ENCODE results near the gene TDRD9. TPM values are rescaled to one million over a fixed set of nuclear protein-coding genes. Genes with fewer than 3 reads are reported as not detected.

The TDRD9 gene
- polyA plus RNA-seq, 4 donors, result 0.27 to 0.89 (median 0.45) TPM

DNA sequence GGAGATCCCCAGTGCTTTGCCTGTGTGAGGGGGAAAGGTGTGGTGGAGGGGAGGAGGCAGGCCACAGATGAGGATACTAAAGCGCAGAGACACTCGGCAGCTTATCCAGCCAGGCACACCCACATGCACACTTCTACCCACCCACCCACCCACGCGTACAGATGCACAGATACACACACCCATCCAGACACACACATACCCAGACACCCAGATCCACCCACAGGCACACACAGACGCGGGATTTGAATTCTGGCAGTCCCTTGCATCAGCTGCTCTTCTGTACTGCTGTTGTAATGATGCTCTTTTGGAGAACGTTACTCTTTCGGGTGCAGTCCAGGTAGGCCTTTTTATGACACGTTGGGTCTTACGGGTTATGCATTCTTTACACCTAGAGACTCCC, 69.8 kb downstream of the TDRD9 start:
- Histone ChIP-seq H3K27ac (ENCODE audit: low read depth in 1 of 3, low read length in 2 of 3) (no peak overlapping the region), H3K4me1 (ENCODE audit: control insufficient read depth in 3 of 3, insufficient read depth in 2 of 3, low read depth in 1 of 3, low read length in 2 of 3) (no peaks in the 10 kb centered on the region), H3K4me3 (ENCODE audit: low read depth in 1 of 3, low read length in 3 of 3) (no peak overlapping the region), H3K27me3 (ENCODE audit: control insufficient read depth in 3 of 3, insufficient read depth in 3 of 3, low read length in 3 of 3) (peaks cover 0 to 6% (median 4%) of the 10 kb centered on the region in 3 donors), H3K9me3 (ENCODE audit: control insufficient read depth in 2 of 2, insufficient read depth in 1 of 2, low read depth in 1 of 2, low read length in 1 of 2) (no peaks in the 10 kb centered on the region), H3K36me3 (ENCODE audit: control insufficient read depth in 3 of 3, insufficient read depth in 2 of 3, low read depth in 1 of 3, low read length in 3 of 3) (no peaks in the 10 kb centered on the region)
- FAIRE-seq, result no peak
- WGBS, 3 donors, result 76 to 85% (median 85%) methylated on average over 7 to 10 of the region's 10 CpGs
- DNase-seq, result no peak

DNA sequence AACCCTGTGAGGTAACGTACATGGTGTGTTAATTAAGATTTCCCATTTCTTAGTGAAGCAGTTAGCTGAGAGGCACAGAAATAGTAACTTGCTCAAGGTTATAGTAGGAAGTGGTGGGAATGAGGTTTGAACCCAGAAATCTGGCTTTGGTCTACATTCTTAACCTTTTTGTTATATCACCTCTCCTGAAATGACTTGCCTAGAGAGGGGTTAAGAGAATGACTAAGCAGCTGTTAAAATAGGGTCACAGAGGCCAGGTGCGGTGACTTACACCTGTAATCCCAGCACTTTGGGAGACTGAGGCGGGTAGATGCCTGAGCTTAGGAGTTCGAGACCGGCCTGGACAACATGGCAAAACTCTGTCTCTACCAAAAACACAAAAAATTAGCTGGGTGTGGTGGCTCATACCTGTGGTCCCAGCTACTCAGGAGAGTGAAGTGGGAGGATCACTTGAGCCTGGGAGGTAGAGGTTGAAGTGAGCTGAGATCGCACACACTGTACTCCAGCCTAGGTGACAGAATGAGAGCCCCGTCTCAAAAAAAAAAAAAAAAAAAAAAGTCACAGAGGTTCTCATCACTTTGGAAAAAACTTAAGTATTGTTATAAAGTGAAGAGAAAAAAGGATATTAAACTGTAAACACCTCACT, 71.7 kb downstream of the TDRD9 start:
- Histone ChIP-seq H3K4me3 (ENCODE audit: low read depth in 1 of 3, low read length in 3 of 3) (no peak overlapping the region), H3K27me3 (ENCODE audit: control insufficient read depth in 3 of 3, insufficient read depth in 3 of 3, low read length in 3 of 3) (peaks cover 0 to 4% (median 3%) of the 10 kb centered on the region in 3 donors), H3K36me3 (ENCODE audit: control insufficient read depth in 3 of 3, insufficient read depth in 2 of 3, low read depth in 1 of 3, low read length in 3 of 3) (no peaks in the 10 kb centered on the region), H3K9me3 (ENCODE audit: control insufficient read depth in 2 of 2, insufficient read depth in 1 of 2, low read depth in 1 of 2, low read length in 1 of 2) (no peaks in the 10 kb centered on the region), H3K27ac (ENCODE audit: low read depth in 1 of 3, low read length in 2 of 3) (no peak overlapping the region), H3K4me1 (ENCODE audit: control insufficient read depth in 3 of 3, insufficient read depth in 2 of 3, low read depth in 1 of 3, low read length in 2 of 3) (no peaks in the 10 kb centered on the region)
- FAIRE-seq, result no peak
- DNase-seq, result no peak
- 78 to 83% (median 80%) methylated on average over 7 of the region's 7 CpGs for WGBS, 3 donors

DNA sequence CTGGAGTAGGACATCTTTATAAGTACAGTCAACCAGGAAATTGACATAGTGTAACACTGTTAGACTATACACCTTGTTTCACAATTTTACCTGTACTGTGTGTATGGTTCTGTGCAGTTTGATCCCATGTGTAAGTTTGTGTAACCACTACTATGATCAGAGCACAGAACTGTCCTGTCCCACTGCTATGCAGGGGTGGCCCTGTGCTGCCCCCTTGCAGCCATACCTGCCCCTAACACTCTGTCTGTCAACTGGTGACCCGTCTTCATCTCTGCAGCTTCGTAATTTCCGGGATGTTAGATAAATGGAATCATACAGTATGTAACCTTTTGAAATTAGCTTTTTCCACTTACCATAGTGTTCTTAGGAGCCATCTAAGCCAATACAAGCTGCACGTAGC, 72.7 kb downstream of the TDRD9 start:
- no peak for FAIRE-seq
- no peak overlapping the region for H3K4me3 ChIP-seq (ENCODE audit: low read depth in 1 of 3, low read length in 3 of 3)
- H3K27me3 ChIP-seq (ENCODE audit: control insufficient read depth in 3 of 3, insufficient read depth in 3 of 3, low read length in 3 of 3), result peaks cover 0 to 1% (median 0%) of the 10 kb centered on the region in 3 donors
- H3K36me3 ChIP-seq (ENCODE audit: control insufficient read depth in 3 of 3, insufficient read depth in 2 of 3, low read depth in 1 of 3, low read length in 3 of 3), result no peaks in the 10 kb centered on the region
- no peaks in the 10 kb centered on the region for H3K9me3 ChIP-seq (ENCODE audit: control insufficient read depth in 2 of 2, insufficient read depth in 1 of 2, low read depth in 1 of 2, low read length in 1 of 2)
- H3K4me1 ChIP-seq (ENCODE audit: control insufficient read depth in 3 of 3, insufficient read depth in 2 of 3, low read depth in 1 of 3, low read length in 2 of 3), result no peaks in the 10 kb centered on the region
- DNase-seq, result peak; percentile 1 to 5
- no peak overlapping the region for H3K27ac ChIP-seq (ENCODE audit: low read depth in 1 of 3, low read length in 2 of 3)
- WGBS, 3 donors, result 49 to 68% (median 59%) methylated on average over 4 of the region's 4 CpGs

DNA sequence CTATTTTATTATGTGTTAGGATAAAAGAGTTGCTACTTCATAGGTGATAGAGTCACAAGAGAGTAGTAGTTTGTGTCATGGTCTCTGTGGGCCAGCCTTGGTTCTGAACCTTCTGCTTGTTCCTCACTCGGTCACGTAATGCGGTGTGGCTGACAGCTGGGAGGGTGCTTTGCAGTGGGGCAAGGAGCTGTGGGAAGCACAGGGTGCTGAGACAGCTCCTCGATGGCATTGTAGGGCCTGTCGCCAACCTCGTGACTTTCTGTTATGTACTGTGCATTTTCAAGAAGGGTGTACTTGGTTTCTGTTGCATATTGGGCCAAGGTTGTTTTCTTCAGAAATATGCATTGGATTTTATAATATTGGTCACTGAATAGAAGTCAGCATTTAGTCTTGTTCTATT, 75.4 kb downstream of the TDRD9 start:
- Histone ChIP-seq H3K4me1 (ENCODE audit: control insufficient read depth in 3 of 3, insufficient read depth in 2 of 3, low read depth in 1 of 3, low read length in 2 of 3) (no peaks in the 10 kb centered on the region), H3K36me3 (ENCODE audit: control insufficient read depth in 3 of 3, insufficient read depth in 2 of 3, low read depth in 1 of 3, low read length in 3 of 3) (no peaks in the 10 kb centered on the region), H3K9me3 (ENCODE audit: control insufficient read depth in 2 of 2, insufficient read depth in 1 of 2, low read depth in 1 of 2, low read length in 1 of 2) (no peaks in the 10 kb centered on the region), H3K27ac (ENCODE audit: low read depth in 1 of 3, low read length in 2 of 3) (no peak overlapping the region), H3K27me3 (ENCODE audit: control insufficient read depth in 3 of 3, insufficient read depth in 3 of 3, low read length in 3 of 3) (no peaks in the 10 kb centered on the region), H3K4me3 (ENCODE audit: low read depth in 1 of 3, low read length in 3 of 3) (no peak overlapping the region)
- FAIRE-seq (no peak), DNase-seq (no peak)
- 90 to 92% (median 91%) methylated on average over 6 of the region's 6 CpGs for WGBS, 3 donors

DNA sequence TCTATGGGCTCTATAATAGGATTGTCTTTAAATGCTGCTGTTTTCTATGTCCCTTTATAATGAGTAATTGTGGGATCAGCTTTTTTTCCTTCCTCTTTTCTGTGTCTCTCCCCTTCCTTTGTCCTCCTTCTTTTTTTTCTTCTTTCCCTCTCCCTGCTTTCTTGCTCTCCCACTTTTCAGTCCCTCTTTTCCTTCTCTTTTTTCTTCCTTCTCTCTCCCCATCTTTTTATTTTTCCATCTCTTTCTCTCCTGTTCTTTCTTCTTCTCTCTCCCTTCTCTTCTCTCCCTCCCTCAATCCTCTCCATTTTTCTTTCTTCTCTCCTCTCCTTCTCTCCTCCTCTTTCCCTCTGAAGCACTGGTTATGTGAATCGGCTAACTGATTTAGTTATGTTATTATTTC, 76.6 kb downstream of the TDRD9 start:
- Histone ChIP-seq H3K4me3 (ENCODE audit: low read depth in 1 of 3, low read length in 3 of 3) (no peak overlapping the region), H3K27ac (ENCODE audit: low read depth in 1 of 3, low read length in 2 of 3) (no peak overlapping the region), H3K36me3 (ENCODE audit: control insufficient read depth in 3 of 3, insufficient read depth in 2 of 3, low read depth in 1 of 3, low read length in 3 of 3) (no peaks in the 10 kb centered on the region), H3K4me1 (ENCODE audit: control insufficient read depth in 3 of 3, insufficient read depth in 2 of 3, low read depth in 1 of 3, low read length in 2 of 3) (no peaks in the 10 kb centered on the region), H3K9me3 (ENCODE audit: control insufficient read depth in 2 of 2, insufficient read depth in 1 of 2, low read depth in 1 of 2, low read length in 1 of 2) (no peaks in the 10 kb centered on the region), H3K27me3 (ENCODE audit: control insufficient read depth in 3 of 3, insufficient read depth in 3 of 3, low read length in 3 of 3) (no peaks in the 10 kb centered on the region)
- DNase-seq, result no peak
- WGBS, 3 donors, result 70 to 92% (median 81%) methylated on average over 1 of the region's 1 CpG
- no peak for FAIRE-seq

DNA sequence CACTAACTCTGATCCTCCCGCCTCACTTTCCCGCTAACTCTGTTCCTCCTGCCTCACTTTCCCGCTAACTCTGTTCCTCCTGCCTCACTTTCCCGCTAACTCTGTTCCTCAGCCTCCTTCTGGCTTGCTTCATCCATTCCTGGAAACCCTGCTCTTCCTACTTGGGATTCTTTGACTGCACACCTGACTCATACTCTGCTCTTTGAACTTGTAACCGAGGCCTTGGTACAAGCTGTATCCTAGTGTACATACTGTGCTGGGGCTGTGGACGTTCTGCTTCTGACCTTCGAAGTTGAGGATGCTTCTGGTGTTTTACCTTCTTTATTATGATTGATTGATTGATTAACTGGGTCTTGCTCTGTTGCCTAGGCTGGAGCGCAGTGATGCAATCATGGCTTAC, 77.2 kb downstream of the TDRD9 start:
- no peak for FAIRE-seq

DNA sequence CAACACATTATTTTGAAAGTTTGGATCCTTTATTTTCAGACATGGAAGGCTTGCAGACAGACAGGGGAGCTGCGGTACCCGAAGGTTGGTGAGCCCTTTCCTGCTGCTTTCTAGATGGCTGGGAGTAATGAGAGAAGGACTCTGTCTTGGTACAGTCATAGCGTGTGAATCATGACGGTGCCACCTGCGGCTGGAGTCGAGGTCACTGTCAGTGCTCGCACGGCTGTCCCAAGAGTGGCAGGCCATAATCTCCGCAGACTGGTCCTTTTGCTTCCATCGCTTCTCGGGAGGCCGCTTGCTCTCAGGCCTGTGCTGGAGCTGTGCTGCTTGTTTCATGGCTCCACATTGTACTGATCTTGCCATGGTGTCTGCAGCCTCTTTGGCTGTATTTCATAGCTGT, 78.9 kb downstream of the TDRD9 start:
- no peak for FAIRE-seq
- Histone ChIP-seq H3K36me3 (ENCODE audit: control insufficient read depth in 3 of 3, insufficient read depth in 2 of 3, low read depth in 1 of 3, low read length in 3 of 3) (no peaks in the 10 kb centered on the region), H3K4me3 (ENCODE audit: low read depth in 1 of 3, low read length in 3 of 3) (no peak overlapping the region), H3K4me1 (ENCODE audit: control insufficient read depth in 3 of 3, insufficient read depth in 2 of 3, low read depth in 1 of 3, low read length in 2 of 3) (no peaks in the 10 kb centered on the region), H3K27ac (ENCODE audit: low read depth in 1 of 3, low read length in 2 of 3) (no peak overlapping the region), H3K9me3 (ENCODE audit: control insufficient read depth in 2 of 2, insufficient read depth in 1 of 2, low read depth in 1 of 2, low read length in 1 of 2) (no peaks in the 10 kb centered on the region), H3K27me3 (ENCODE audit: control insufficient read depth in 3 of 3, insufficient read depth in 3 of 3, low read length in 3 of 3) (no peaks in the 10 kb centered on the region)
- no peak for DNase-seq
- WGBS, 3 donors, result 93 to 94% (median 93%) methylated on average over 12 of the region's 12 CpGs

More for the DNA sequence above, 77.2 kb downstream of the TDRD9 start:
- H3K27me3 ChIP-seq (ENCODE audit: control insufficient read depth in 3 of 3, insufficient read depth in 3 of 3, low read length in 3 of 3), result no peaks in the 10 kb centered on the region
- DNase-seq, result peak in 1 of 2 donors; percentile 26
- H3K36me3 ChIP-seq (ENCODE audit: control insufficient read depth in 3 of 3, insufficient read depth in 2 of 3, low read depth in 1 of 3, low read length in 3 of 3), result no peaks in the 10 kb centered on the region
- H3K4me1 ChIP-seq (ENCODE audit: control insufficient read depth in 3 of 3, insufficient read depth in 2 of 3, low read depth in 1 of 3, low read length in 2 of 3), result no peaks in the 10 kb centered on the region
- H3K27ac ChIP-seq (ENCODE audit: low read depth in 1 of 3, low read length in 2 of 3), result no peak overlapping the region
- no peak overlapping the region for H3K4me3 ChIP-seq (ENCODE audit: low read depth in 1 of 3, low read length in 3 of 3)
- H3K9me3 ChIP-seq (ENCODE audit: control insufficient read depth in 2 of 2, insufficient read depth in 1 of 2, low read depth in 1 of 2, low read length in 1 of 2), result no peaks in the 10 kb centered on the region
- WGBS, 3 donors, result 67 to 88% (median 75%) methylated on average over 8 of the region's 8 CpGs

DNA sequence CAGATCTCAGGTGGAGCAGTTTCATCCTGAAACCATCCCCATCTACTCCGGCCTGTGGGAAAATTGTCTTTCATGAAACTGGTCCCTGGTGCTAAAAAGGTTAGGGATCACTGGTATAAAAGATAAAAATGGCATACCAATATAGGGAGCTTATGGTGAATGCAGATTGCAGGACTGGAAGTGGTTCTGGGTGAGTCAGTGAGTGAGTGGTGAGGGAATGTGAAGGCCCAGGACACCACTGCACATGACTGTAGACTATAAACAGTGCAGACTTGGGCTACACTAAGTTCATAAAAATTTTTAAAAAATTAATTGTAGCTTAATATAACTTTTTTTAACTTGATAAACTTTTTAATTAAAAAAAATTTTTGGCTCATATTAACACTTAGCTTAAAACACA, 81.0 kb downstream of the TDRD9 start:
- WGBS, 3 donors, result 93 to 96% (median 93%) methylated on average over 1 of the region's 1 CpG

More for the DNA sequence above, 81.0 kb downstream of the TDRD9 start:
- H3K9me3 ChIP-seq (ENCODE audit: control insufficient read depth in 2 of 2, insufficient read depth in 1 of 2, low read depth in 1 of 2, low read length in 1 of 2), result no peaks in the 10 kb centered on the region
- no peaks in the 10 kb centered on the region for H3K36me3 ChIP-seq (ENCODE audit: control insufficient read depth in 3 of 3, insufficient read depth in 2 of 3, low read depth in 1 of 3, low read length in 3 of 3)
- H3K4me1 ChIP-seq (ENCODE audit: control insufficient read depth in 3 of 3, insufficient read depth in 2 of 3, low read depth in 1 of 3, low read length in 2 of 3), result no peaks in the 10 kb centered on the region
- H3K27ac ChIP-seq (ENCODE audit: low read depth in 1 of 3, low read length in 2 of 3), result no peak overlapping the region
- no peak overlapping the region for H3K4me3 ChIP-seq (ENCODE audit: low read depth in 1 of 3, low read length in 3 of 3)
- DNase-seq (no peak), FAIRE-seq (no peak)
- H3K27me3 ChIP-seq (ENCODE audit: control insufficient read depth in 3 of 3, insufficient read depth in 3 of 3, low read length in 3 of 3), result no peaks in the 10 kb centered on the region
